22Rv1 (cell line): ENCODE results near the gene RNLS.

Experiments used
- ZFX ChIP-seq: fragments of 450-650 bp; IDR thresholded peaks from 2 replicates; pipeline ENCODE4 v1.6.1; 2017; ENCODE audit warnings: antibody characterized with exemption, borderline replicate concordance
- TF ChIP-seq, protein P1 (sequence below): fragments of 450-650 bp; IDR thresholded peaks from 2 replicates; pipeline ENCODE4 v1.5.1; 2017; ENCODE audit warnings: mild to moderate bottlenecking

DNA sequence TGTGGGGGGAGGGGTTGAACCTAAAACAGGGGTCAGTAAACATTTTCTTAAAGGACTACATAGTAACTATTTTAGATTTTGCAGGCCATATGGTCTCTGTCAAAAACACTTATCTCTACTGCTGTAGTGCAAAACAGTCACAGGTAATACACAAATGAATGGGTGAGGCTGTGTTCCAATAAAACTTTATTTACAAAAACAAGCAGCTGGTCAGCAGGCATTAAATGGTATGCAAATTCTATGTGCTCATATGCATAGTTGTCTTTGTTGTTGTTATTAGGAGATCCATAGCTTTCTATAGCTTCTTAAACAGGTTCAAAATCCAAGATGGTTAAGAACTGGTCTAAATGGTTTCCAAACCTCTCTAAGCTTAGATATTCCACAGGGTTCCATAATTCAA lies 302.6 kb downstream of the RNLS start:
- TF ChIP-seq, protein P1, sequence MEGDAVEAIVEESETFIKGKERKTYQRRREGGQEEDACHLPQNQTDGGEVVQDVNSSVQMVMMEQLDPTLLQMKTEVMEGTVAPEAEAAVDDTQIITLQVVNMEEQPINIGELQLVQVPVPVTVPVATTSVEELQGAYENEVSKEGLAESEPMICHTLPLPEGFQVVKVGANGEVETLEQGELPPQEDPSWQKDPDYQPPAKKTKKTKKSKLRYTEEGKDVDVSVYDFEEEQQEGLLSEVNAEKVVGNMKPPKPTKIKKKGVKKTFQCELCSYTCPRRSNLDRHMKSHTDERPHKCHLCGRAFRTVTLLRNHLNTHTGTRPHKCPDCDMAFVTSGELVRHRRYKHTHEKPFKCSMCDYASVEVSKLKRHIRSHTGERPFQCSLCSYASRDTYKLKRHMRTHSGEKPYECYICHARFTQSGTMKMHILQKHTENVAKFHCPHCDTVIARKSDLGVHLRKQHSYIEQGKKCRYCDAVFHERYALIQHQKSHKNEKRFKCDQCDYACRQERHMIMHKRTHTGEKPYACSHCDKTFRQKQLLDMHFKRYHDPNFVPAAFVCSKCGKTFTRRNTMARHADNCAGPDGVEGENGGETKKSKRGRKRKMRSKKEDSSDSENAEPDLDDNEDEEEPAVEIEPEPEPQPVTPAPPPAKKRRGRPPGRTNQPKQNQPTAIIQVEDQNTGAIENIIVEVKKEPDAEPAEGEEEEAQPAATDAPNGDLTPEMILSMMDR: no peak
- TF ChIP-seq ZFX: no peak
